Measurements from ENCODE around the gene DDX39B. TPM values are rescaled to one million over a fixed set of nuclear protein-coding genes. Genes with fewer than 3 reads are reported as not detected.

DDX39B gene
- total and polyA plus RNA-seq, 9 of the 15 experiments (the other 6 are each of a cell fraction or from before 2014, with no cell fraction given), result 479 to 869 (median 592) TPM

DNA sequence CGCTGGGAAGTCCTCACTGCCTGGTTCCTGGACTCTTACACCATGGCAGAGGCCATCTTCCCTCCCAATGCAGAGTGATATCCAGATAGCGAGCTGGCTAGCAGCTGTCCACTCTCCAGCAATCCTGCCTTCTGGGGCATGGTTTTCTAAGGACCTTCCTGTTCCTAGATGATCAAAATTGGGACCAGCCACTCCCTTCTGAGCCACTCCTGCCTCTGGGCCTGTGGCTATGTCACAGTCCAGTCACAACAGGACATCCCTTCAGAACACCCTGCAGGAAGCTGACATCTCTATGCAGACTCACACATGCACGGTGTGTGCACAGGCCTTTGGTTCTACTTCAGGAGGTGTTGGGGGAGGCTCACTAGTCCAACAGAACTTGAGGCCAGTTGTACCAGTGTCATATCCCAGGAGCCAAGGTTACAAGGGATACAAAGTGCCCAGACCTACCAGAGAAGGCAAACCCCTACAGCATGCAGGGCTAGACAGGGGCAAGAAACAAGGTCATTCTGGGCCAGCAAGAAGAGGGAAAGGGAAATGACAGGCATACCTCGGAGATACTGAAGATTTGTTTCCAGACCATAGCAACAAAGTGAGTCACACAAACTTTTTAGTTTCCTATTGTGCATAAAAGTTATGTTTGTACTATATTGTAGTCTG, 15.7 kb downstream of the DDX39B start (continued):
- no peak for TF ChIP-seq TOE1 (IDR thresholded peaks at IDR 0.05; ENCODE audit: borderline replicate concordance)
- TF ChIP-seq TOE1 (CRISPR knock-in tag; IDR thresholded peaks at IDR 0.05; ENCODE audit: borderline replicate concordance, low read depth), result 0 out of 2 replicates have a peak, but pooled peaks have one; percentile 44
- TF ChIP-seq RNF2 (IDR thresholded peaks at IDR 0.05), result 0 out of 2 replicates have a peak, but pooled peaks have one; percentile 20
- TF ChIP-seq, protein P1, sequence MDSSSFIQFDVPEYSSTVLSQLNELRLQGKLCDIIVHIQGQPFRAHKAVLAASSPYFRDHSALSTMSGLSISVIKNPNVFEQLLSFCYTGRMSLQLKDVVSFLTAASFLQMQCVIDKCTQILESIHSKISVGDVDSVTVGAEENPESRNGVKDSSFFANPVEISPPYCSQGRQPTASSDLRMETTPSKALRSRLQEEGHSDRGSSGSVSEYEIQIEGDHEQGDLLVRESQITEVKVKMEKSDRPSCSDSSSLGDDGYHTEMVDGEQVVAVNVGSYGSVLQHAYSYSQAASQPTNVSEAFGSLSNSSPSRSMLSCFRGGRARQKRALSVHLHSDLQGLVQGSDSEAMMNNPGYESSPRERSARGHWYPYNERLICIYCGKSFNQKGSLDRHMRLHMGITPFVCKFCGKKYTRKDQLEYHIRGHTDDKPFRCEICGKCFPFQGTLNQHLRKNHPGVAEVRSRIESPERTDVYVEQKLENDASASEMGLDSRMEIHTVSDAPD (CRISPR knock-in tag; IDR thresholded peaks at IDR 0.05), result no peak
- TF ChIP-seq, protein P2, sequence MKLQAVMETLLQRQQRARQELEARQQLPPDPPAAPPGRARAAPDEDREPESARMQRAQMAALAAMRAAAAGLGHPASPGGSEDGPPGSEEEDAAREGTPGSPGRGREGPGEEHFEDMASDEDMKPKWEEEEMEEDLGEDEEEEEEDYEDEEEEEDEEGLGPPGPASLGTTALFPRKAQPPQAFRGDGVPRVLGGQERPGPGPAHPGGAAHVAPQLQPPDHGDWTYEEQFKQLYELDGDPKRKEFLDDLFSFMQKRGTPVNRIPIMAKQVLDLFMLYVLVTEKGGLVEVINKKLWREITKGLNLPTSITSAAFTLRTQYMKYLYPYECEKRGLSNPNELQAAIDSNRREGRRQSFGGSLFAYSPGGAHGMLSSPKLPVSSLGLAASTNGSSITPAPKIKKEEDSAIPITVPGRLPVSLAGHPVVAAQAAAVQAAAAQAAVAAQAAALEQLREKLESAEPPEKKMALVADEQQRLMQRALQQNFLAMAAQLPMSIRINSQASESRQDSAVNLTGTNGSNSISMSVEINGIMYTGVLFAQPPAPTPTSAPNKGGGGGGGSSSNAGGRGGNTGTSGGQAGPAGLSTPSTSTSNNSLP (IDR thresholded peaks at IDR 0.05; ENCODE audit: borderline replicate concordance, low read depth, low read length), result no peak
- 0 out of 2 replicates have a peak, but pooled peaks have one; percentile 19 for TF ChIP-seq SMARCA5 (IDR thresholded peaks at IDR 0.05)
- TF ChIP-seq CTBP1 (IDR thresholded peaks at IDR 0.05; ENCODE audit: borderline replicate concordance), result 0 out of 2 replicates have a peak, but pooled peaks have one; percentile 51
- TF ChIP-seq, protein P3, sequence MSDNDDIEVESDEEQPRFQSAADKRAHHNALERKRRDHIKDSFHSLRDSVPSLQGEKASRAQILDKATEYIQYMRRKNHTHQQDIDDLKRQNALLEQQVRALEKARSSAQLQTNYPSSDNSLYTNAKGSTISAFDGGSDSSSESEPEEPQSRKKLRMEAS (CRISPR knock-in tag; IDR thresholded peaks at IDR 0.05), result peak; percentile 68
- no peak for TF ChIP-seq MAZ (CRISPR knock-in tag; conservative IDR thresholded peaks at IDR 0.05 in 1 of 2, IDR thresholded peaks at IDR 0.05 in 1 of 2)
- no peak for TF ChIP-seq JUN (IDR thresholded peaks at IDR 0.05; ENCODE audit: borderline replicate concordance, low read depth, low read length)
- peak; percentile 77; the same call in 1 of the 2 replicates for TF ChIP-seq JUN (CRISPR knock-in tag; IDR thresholded peaks at IDR 0.05; ENCODE audit: borderline replicate concordance)
- peak; percentile 41 for TF ChIP-seq RBBP5 (IDR thresholded peaks at IDR 0.05; ENCODE audit: borderline replicate concordance, insufficient read depth, low read length, poor library complexity, severe bottlenecking)
- TF ChIP-seq, protein P4, sequence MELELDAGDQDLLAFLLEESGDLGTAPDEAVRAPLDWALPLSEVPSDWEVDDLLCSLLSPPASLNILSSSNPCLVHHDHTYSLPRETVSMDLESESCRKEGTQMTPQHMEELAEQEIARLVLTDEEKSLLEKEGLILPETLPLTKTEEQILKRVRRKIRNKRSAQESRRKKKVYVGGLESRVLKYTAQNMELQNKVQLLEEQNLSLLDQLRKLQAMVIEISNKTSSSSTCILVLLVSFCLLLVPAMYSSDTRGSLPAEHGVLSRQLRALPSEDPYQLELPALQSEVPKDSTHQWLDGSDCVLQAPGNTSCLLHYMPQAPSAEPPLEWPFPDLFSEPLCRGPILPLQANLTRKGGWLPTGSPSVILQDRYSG (tag; conservative IDR thresholded peaks at IDR 0.05; ENCODE audit: low read depth), result peak; percentile 69
- 0 out of 2 replicates have a peak, but pooled peaks have one; percentile 17 for TF ChIP-seq E2F3 (CRISPR knock-in tag; IDR thresholded peaks at IDR 0.05)
